Measurements from ENCODE around the gene SLC2A6. TPM values are rescaled to one million over a fixed set of nuclear protein-coding genes. Genes with fewer than 3 reads are reported as not detected.

Gene SLC2A6
- total RNA-seq, 4 donors from 2014 or later: 0.96 to 20.1 (median 3.4) TPM

GRCh38 chr9:133525677-133526076, 46.8 kb upstream of the SLC2A6 start:
- no peak for DNase-seq
- Histone ChIP-seq H3K27ac (no peak overlapping the region), H3K4me1 (peaks cover 0 to 28% (median 14%) of the 10 kb centered on the region in 4 donors), H3K4me3 (no peak overlapping the region), H3K36me3 (no peaks in the 10 kb centered on the region), H3K27me3 (peaks cover 7% of the 10 kb centered on the region), H3K9me3 (no peaks in the 10 kb centered on the region)
- WGBS, 2 donors (ENCODE audit: low coverage in 1 of 2): 64 to 81% methylated on average over 8 of the region's 8 CpGs
- intact Hi-C loops (cut with DNase I; ENCODE audit: low total_unique reads) (no loop called here), in situ Hi-C loops (cut with MboI; ENCODE audit: low pct_ligation_motif_present in 1 of 4, low pct_unique_long_range_greater_than_20kb in 1 of 4, low sequenced_read_pairs in 3 of 4) (loop anchor here in 1 of 4 donors (25.0 kb wide), 1 partner anchor 187 kb away; no protein-coding TSS in a partner anchor)
- no peak for TF ChIP-seq POLR2A (IDR thresholded peaks at IDR 0.05)
- no peak for TF ChIP-seq CTCF (IDR thresholded peaks at IDR 0.05)
- TF ChIP-seq POLR2AphosphoS5 (IDR thresholded peaks at IDR 0.05): no peak

DNA sequence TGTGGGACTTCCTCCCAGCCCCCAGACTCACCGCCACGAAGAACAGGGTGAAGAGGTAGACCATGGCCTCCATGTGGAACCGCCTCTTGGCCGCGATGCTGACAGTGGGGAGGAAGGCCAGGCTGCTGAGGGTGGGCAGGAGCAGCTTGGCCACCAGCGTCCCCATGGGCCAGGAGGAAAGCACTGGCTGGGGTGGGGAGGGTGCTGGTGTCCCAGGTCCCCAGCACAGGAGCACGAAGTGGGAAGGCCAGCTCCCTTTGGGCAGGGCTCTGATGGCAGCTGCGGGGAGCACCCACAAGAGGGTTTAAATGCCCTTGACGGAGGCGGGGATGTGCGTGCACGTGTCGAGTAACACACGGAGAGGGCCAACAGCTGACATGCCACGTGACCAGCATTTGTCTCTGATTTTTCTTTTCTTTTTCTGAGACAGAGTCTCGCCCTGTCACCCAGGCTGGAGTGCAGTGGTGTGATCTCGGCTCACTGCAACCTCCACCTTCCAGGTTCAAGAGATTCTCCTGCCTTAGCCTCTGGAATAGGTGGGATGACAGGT, 45.9 kb upstream of the SLC2A6 start, which contains the start of gene MYMK:
MYMK (minus strand) TSS at position 281 of the 550 bp plus-strand sequence; CDS start at position 166, 115 bp downstream.
- 70 to 92% methylated on average over 2 to 17 of the region's 17 CpGs for WGBS, 2 donors (ENCODE audit: low coverage in 1 of 2)
- no peak for DNase-seq
- H3K9me3 ChIP-seq: no peaks in the 10 kb centered on the region
- H3K27me3 ChIP-seq: peaks cover 7% of the 10 kb centered on the region
- H3K36me3 ChIP-seq: no peaks in the 10 kb centered on the region
- in situ Hi-C loops (cut with MboI; ENCODE audit: low pct_ligation_motif_present in 1 of 4, low pct_unique_long_range_greater_than_20kb in 1 of 4, low sequenced_read_pairs in 3 of 4): loop anchor here in 1 of 4 donors (25.0 kb wide), 1 partner anchor 188 kb away; no protein-coding TSS in a partner anchor
- no peak within 1 kb of the TSS for H3K27ac ChIP-seq
- no peak within 1 kb of the TSS for H3K4me3 ChIP-seq
- no peak for TF ChIP-seq EP300 (IDR thresholded peaks at IDR 0.05; ENCODE audit: low read depth)
- TF ChIP-seq CTCF (IDR thresholded peaks at IDR 0.05): no peak
- no peak for TF ChIP-seq POLR2AphosphoS5 (IDR thresholded peaks at IDR 0.05)
- TF ChIP-seq POLR2A (IDR thresholded peaks at IDR 0.05): no peak
- intact Hi-C loops (cut with DNase I; ENCODE audit: low total_unique reads): no loop called here
- peaks cover 0 to 28% (median 14%) of the 10 kb centered on the region in 4 donors for H3K4me1 ChIP-seq

DNA sequence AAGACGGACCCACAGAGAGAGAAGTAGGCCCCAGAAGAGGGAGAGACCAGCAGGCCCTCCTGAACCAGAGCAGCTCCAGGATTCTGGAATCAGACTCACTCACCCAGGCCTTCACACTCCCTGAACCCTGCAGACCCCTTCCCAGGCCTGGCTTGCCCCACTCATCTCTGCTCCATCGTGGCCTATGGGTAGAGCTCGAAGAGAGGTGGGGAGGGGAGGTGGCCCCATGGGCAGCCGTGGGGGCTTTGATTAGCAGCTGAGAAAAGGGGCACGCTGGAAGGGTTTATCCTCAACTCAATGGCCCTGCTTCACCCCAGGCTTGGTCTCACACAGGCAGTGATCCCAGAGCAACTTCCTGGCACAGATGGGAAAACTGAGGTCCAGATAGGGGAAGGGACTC, 45.2 kb upstream of the SLC2A6 start:
- intact Hi-C loops (cut with DNase I; ENCODE audit: low total_unique reads): no loop called here
- Histone ChIP-seq H3K27me3 (peaks cover 7% of the 10 kb centered on the region), H3K4me1 (peaks cover 0 to 28% (median 14%) of the 10 kb centered on the region in 4 donors), H3K4me3 (no peak overlapping the region), H3K27ac (no peak overlapping the region), H3K36me3 (no peaks in the 10 kb centered on the region), H3K9me3 (no peaks in the 10 kb centered on the region)
- no peak for DNase-seq
- in situ Hi-C loops (cut with MboI; ENCODE audit: low pct_ligation_motif_present in 1 of 4, low pct_unique_long_range_greater_than_20kb in 1 of 4, low sequenced_read_pairs in 3 of 4): no loop called here
- WGBS, 2 donors (ENCODE audit: low coverage in 1 of 2): 89 to 100% methylated on average over 1 to 5 of the region's 5 CpGs
- TF ChIP-seq POLR2AphosphoS5 (IDR thresholded peaks at IDR 0.05): no peak
- TF ChIP-seq EP300 (IDR thresholded peaks at IDR 0.05; ENCODE audit: low read depth): no peak
- TF ChIP-seq CTCF (IDR thresholded peaks at IDR 0.05): no peak
- TF ChIP-seq POLR2A (IDR thresholded peaks at IDR 0.05): no peak

DNA sequence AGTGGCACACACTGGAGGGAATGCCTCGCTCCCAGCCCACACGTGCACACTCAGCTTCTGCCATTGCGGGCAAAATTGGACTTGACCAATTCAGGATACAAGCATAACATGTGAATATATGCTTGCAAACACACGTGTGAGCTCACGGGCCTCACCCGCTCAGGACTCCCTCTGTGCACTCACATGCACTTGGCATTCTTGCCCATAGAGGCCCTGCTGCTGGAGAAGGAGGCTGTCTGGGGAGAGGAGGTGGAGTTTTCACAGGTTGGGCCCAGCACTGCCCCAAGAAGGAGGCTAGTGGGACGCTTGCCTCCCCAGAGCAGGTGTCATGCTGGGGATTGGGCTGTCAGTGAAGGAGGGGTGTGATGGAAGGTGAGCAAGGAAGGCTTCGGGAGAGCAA, 44.2 kb upstream of the SLC2A6 start:
- in situ Hi-C loops (cut with MboI; ENCODE audit: low pct_ligation_motif_present in 1 of 4, low pct_unique_long_range_greater_than_20kb in 1 of 4, low sequenced_read_pairs in 3 of 4): no loop called here
- H3K36me3 ChIP-seq: no peaks in the 10 kb centered on the region
- peaks cover 4% of the 10 kb centered on the region for H3K27me3 ChIP-seq
- TF ChIP-seq CTCF (IDR thresholded peaks at IDR 0.05): no peak
- TF ChIP-seq POLR2A (IDR thresholded peaks at IDR 0.05): no peak
- TF ChIP-seq POLR2AphosphoS5 (IDR thresholded peaks at IDR 0.05): no peak
- H3K4me1 ChIP-seq: peaks cover 0 to 22% (median 9%) of the 10 kb centered on the region in 4 donors
- no peak overlapping the region for H3K27ac ChIP-seq
- DNase-seq: no peak
- H3K9me3 ChIP-seq: no peaks in the 10 kb centered on the region
- WGBS, 2 donors (ENCODE audit: low coverage in 1 of 2): 56 to 79% methylated on average over 2 to 8 of the region's 8 CpGs
- intact Hi-C loops (cut with DNase I; ENCODE audit: low total_unique reads): no loop called here
- H3K4me3 ChIP-seq: no peak overlapping the region
